Measurements from ENCODE around the gene SFT2D2. TPM values are rescaled to one million over a fixed set of nuclear protein-coding genes. Genes with fewer than 3 reads are reported as not detected.

SFT2D2 gene
- total RNA-seq, 2 experiments from 2014 or later, result 25.2 to 42.3 TPM

DNA sequence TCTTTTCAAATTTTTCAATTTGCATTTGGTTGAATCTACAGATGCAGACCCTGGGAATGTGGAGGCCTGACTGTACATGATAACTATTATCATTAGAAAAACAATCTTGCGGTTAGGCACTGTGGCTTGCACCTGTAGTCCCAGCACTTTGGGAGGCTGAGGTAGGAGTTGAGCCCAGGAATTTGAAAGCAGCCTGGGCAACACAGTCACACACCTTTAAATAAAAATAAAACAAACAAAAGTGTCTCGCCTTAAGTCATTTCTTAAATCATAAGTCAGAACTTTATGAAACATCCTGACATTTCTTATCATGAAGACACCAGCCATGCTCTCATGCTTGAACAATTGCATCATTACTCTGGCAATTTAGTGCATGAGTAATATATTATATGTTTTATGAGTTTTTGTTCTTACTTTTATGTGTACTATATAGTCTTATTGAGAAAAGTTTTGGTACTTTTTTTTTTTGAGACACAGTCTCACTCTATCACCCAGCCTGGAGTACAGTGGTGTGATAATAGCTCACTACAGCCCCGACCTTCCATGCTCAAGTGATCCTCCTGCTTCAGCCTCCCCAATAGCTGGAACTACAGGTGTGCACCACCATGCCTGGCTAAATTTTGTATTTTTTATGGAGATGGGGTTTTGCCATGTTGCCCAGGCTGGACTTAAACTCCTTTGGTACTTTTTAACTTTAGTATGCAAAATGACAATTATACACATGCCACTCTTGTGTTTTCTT is 62.7 kb downstream of the SFT2D2 start:
- DNase-seq, result no peak
- intact Hi-C loops (cut with DNase I, micrococcal nuclease), result no loop called here
- H3K9me3 Mint-ChIP-seq (ENCODE audit: low read depth), result no peaks in the 10 kb centered on the region
- peaks cover 4% of the 10 kb centered on the region for H3K36me3 Mint-ChIP-seq (ENCODE audit: low read depth)
- H3K27ac Mint-ChIP-seq, result no peak overlapping the region
- CTCF ChIA-PET, result interaction anchor here (1.7 kb wide), 1 partner anchor 12 kb away, joined by 5 read pairs; no protein-coding TSS in a partner anchor
- ATAC-seq, result no peak
- peaks cover 20% of the 10 kb centered on the region for H3K4me1 Mint-ChIP-seq
- no peaks in the 10 kb centered on the region for H3K27me3 Mint-ChIP-seq
- POLR2A ChIA-PET, result no interaction called here
- no peak overlapping the region for H3K4me3 Mint-ChIP-seq

- Mint-ChIP-seq H3K27me3 (no peaks in the 10 kb centered on the region), H3K27ac (no peak overlapping the region), H3K9me3 (ENCODE audit: low read depth) (no peaks in the 10 kb centered on the region), H3K36me3 (ENCODE audit: low read depth) (peaks cover 3% of the 10 kb centered on the region), H3K4me3 (no peak overlapping the region), H3K4me1 (peaks cover 13% of the 10 kb centered on the region)
- ChIA-PET POLR2A (interaction anchor here (0.6 kb wide), 1 partner anchor 27 kb away, joined by 3 read pairs; no protein-coding TSS in a partner anchor), CTCF (interaction anchor here (0.6 to 0.7 kb wide), 2 partner anchors 206 to 264 kb away, joined by 3 to 4 read pairs; no protein-coding TSS in a partner anchor)
- no peak for ATAC-seq
- no peak for DNase-seq
- intact Hi-C loops (cut with DNase I, micrococcal nuclease), result no loop called here
Observed at GRCh38 chr1:168291222-168291837, 65.5 kb downstream of the SFT2D2 start.

DNA sequence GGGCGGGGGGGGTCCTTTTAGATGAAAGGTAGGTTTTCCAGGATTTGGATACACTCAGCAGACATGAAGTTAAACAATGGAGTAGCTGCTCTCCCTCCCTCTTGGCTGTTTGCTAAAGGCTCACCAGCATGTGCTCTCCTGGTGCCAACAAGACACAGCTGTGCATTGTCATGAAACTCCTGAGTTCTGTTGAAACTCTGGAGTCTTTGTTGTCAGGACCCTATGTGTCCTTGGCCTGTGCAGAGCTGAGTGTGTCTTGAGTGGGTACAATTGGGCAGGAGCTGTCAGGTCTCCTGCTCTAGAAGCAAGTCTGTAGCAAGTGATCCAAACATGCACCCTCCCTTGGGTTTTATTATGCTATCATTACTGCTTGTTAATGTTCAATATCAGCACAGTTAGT is 67.6 kb downstream of the SFT2D2 start:
- CTCF ChIA-PET, result interaction anchor here (0.6 kb wide), 1 partner anchor 579 kb away, joined by 3 read pairs; no protein-coding TSS in a partner anchor
- H3K36me3 Mint-ChIP-seq (ENCODE audit: low read depth), result peaks cover 3% of the 10 kb centered on the region
- H3K27ac Mint-ChIP-seq, result no peak overlapping the region
- intact Hi-C loops (cut with DNase I, micrococcal nuclease), result no loop called here
- DNase-seq (no peak), ATAC-seq (no peak)
- H3K4me1 Mint-ChIP-seq, result no peaks in the 10 kb centered on the region
- no peak overlapping the region for H3K4me3 Mint-ChIP-seq
- no peaks in the 10 kb centered on the region for H3K9me3 Mint-ChIP-seq (ENCODE audit: low read depth)
- H3K27me3 Mint-ChIP-seq, result no peaks in the 10 kb centered on the region
- POLR2A ChIA-PET, result interaction anchor here (0.6 to 0.8 kb wide), 2 partner anchors 52 to 1010 kb away, joined by 3 to 7 read pairs; no protein-coding TSS in a partner anchor

DNA sequence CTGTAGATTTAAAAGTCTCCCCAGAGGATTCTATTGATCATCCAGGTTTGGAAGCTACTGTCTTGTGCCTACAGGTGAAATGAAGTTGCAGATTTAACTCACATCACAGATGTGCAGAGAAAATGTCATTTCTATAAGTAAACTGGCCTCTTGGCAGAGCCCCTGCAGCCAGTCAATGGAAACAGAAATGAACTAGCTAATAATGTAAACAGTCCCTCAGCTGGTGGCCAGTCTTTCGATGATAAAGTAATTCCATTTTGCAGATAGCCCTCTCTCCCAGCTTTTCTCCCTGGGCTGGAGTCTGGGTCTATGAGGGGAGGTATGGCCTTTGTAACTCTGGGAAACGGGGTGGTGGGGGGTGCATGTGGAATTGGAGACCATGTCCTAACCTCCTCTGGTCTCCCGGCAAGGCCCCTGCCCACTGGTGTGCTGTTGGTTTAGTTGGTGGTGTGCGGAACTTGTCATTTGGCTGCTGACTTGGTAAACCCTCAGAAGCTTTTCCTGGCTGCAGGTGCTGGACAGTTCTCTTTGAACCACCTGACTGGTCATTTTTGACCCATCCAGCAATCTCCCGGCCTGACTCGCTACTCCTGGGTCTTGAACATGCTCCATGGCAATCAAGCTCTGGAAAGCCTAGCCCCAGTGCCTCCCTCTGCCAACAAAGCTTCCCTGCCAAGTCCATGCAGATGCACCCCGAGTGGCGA is 69.8 kb downstream of the SFT2D2 start:
- ATAC-seq (no peak), DNase-seq (no peak)
- intact Hi-C loops (cut with DNase I, micrococcal nuclease), result no loop called here
- Mint-ChIP-seq H3K36me3 (ENCODE audit: low read depth) (peaks cover 3% of the 10 kb centered on the region), H3K9me3 (ENCODE audit: low read depth) (no peaks in the 10 kb centered on the region), H3K27ac (no peak overlapping the region), H3K4me1 (no peaks in the 10 kb centered on the region), H3K27me3 (no peaks in the 10 kb centered on the region), H3K4me3 (no peak overlapping the region)
- ChIA-PET CTCF (interaction anchor here (0.5 kb wide), 1 partner anchor 105 kb away, joined by 3 read pairs; no protein-coding TSS in a partner anchor), POLR2A (no interaction called here)

DNA sequence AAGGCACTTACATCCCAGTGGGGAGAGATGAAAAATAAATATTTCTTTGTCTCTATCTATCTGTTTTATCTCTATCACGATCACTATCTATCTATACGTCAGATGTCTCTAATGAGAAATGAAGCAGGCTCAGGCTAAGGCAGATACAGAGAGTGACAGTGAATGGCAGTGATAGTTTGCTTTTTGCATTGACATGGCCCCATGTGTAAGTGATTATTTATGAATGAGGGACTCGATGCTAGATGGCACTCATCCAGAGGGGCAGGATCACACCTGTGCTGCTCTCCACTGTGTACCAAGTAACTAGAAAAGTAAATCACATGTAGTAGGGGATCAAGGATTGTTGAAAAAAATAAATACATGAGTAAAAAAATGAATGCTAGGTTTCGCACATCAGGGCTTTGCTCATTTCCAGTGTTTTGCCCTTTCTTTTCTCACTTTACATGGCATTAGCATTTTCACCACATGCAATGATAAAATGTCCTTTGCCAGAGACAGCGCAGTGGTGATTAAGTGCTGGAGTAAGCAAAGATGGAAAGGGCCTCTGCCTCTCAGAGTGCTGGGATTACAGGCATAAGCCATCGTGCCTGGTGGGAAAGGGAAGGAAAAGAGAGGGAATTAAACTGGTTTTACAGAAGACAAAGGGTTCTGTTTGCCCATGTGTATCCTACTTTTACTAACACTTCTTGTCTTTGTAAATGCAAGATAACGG is 71.4 kb downstream of the SFT2D2 start:
- H3K4me1 Mint-ChIP-seq, result no peaks in the 10 kb centered on the region

DNA sequence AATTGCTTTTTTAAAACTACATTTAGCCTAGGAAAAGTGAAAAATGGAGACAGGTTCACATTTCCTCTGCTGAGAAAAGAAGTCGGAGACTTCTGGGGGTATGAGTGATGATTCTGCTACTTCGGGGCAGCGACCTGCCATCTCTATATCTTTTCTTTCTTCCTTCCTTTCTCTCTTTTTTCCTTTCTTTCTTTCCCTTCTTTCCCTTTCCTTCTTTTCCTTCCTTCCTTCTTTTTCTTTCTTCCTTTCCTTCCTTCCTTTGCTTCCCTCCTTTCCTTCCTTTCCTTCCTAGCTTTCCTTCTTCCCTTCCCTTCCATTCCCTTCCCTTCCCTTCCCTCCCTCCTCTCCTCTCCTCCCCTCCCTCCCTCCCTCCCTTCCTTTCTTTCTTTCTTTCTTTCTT is 72.6 kb downstream of the SFT2D2 start:
- CTCF ChIA-PET, result no interaction called here

More for the DNA sequence above, 71.4 kb downstream of the SFT2D2 start:
- Mint-ChIP-seq H3K4me3 (no peak overlapping the region), H3K9me3 (ENCODE audit: low read depth) (no peaks in the 10 kb centered on the region), H3K27ac (no peak overlapping the region), H3K27me3 (no peaks in the 10 kb centered on the region), H3K36me3 (ENCODE audit: low read depth) (peaks cover 3% of the 10 kb centered on the region)
- CTCF ChIA-PET, result no interaction called here
- no peak for ATAC-seq
- intact Hi-C loops (cut with DNase I, micrococcal nuclease), result no loop called here
- POLR2A ChIA-PET, result interaction anchor here (0.7 kb wide), 1 partner anchor 27 kb away, joined by 6 read pairs; no protein-coding TSS in a partner anchor
- DNase-seq, result no peak

DNA sequence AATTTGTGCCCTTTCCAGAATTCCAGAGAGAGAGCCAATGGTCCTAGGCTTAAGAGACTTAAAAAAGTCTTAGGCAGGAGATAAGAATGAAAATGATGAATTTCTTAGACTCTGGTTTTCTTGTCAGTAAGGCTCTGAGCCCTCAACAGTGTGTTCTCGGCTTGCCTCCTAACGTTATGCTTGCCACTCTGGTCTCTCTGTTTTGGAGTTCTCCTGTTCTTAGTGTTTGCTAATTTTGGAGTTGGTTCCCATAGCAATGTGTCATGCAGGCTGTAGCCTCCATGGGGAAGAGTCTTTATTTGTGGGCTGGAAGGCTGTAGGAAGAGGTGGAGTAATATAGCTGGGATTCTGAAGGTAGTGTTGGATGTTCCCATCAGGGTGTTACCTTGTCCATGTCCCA is 74.8 kb downstream of the SFT2D2 start:
- Mint-ChIP-seq H3K36me3 (ENCODE audit: low read depth) (peaks cover 1% of the 10 kb centered on the region), H3K27me3 (no peaks in the 10 kb centered on the region), H3K4me1 (no peaks in the 10 kb centered on the region), H3K4me3 (no peak overlapping the region), H3K9me3 (ENCODE audit: low read depth) (no peaks in the 10 kb centered on the region), H3K27ac (no peak overlapping the region)
- ATAC-seq (no peak), DNase-seq (no peak)
- CTCF ChIA-PET, result interaction anchor here (1.2 kb wide), 1 partner anchor 42 kb away, joined by 3 read pairs; no protein-coding TSS in a partner anchor
- intact Hi-C loops (cut with DNase I, micrococcal nuclease), result no loop called here
- POLR2A ChIA-PET, result interaction anchor here (0.6 kb wide), 1 partner anchor 42 kb away, joined by 3 read pairs; no protein-coding TSS in a partner anchor

More for the DNA sequence above, 72.6 kb downstream of the SFT2D2 start:
- Mint-ChIP-seq H3K4me1 (no peaks in the 10 kb centered on the region), H3K4me3 (no peak overlapping the region), H3K9me3 (ENCODE audit: low read depth) (no peaks in the 10 kb centered on the region), H3K36me3 (ENCODE audit: low read depth) (peaks cover 1% of the 10 kb centered on the region), H3K27me3 (no peaks in the 10 kb centered on the region), H3K27ac (no peak overlapping the region)
- ATAC-seq (no peak), DNase-seq (no peak)
- POLR2A ChIA-PET, result no interaction called here
- intact Hi-C loops (cut with DNase I, micrococcal nuclease), result no loop called here

GRCh38 chr1:168301664-168302320 is 76.0 kb downstream of the SFT2D2 start:
- Mint-ChIP-seq H3K4me3 (no peak overlapping the region), H3K27ac (no peak overlapping the region), H3K4me1 (no peaks in the 10 kb centered on the region), H3K9me3 (ENCODE audit: low read depth) (no peaks in the 10 kb centered on the region), H3K36me3 (ENCODE audit: low read depth) (peaks cover 4% of the 10 kb centered on the region), H3K27me3 (no peaks in the 10 kb centered on the region)
- CTCF ChIA-PET, result interaction anchor here (1.4 kb wide), 1 partner anchor 41 kb away, joined by 3 read pairs; no protein-coding TSS in a partner anchor
- intact Hi-C loops (cut with DNase I, micrococcal nuclease), result no loop called here
- POLR2A ChIA-PET, result interaction anchor here (0.5 kb wide), 1 partner anchor 67 kb away, joined by 4 read pairs; no protein-coding TSS in a partner anchor
- ATAC-seq (no peak), DNase-seq (no peak)

Data from activated CD4-positive, alpha-beta T cell treated with anti-CD3 and anti-CD28 coated beads for 36 hours (primary cell).